GM21786 (cell line): ENCODE data around the gene PSD2.

Experiments
- ATAC-seq: cut with Tn5 transposase; IDR thresholded peaks from one replicate; pipeline ENCODE4 v1.9.1; 2021; ENCODE audit not compliant: unreplicated experiment

Gene PSD2

DNA sequence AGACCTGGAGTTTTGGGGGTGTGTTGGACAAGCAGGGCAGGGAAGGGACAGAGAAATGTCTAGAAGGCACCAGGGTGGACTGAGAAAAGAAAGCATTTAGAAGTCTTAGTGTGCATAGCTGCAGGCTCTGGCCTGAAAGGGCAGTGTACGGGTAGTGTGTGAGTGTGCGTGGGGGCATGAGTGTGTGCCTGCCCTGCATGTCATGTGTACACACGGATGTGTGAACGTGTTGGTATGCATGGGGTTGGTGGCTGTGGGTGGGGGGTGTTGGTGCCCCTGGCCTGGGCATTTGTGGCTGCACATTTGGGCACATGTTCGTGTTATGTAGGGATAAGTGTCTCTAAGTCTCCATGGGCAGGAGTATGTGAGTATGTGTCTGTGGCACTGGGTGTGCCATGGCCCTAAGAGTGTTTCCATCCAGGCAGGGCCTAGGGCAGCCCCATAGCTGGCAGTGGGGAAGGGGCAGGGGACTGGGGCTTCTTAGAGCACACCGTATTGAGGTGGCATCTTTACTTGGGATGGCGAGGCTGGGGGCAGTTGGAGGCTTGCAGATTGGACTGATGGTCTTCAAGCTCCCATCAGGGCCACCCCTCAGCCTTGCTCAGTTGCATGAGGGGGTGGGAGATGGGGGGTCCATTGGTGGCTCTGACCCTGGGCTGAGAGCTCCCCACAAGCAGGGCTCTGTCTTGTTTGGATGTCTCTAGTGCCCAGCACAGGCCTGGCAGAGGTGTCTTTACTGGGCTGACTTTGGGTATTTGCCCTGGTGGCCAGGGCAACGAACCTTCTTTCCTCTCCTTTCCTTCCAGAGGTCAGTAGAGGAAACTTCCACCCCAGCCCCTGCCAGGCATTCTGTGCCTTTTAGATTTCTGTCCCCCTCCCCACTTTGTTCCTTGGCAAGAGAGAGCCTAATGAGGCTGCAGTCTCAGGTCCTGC, 15.0 kb downstream of the PSD2 start:
- ATAC-seq, result no peak

DNA sequence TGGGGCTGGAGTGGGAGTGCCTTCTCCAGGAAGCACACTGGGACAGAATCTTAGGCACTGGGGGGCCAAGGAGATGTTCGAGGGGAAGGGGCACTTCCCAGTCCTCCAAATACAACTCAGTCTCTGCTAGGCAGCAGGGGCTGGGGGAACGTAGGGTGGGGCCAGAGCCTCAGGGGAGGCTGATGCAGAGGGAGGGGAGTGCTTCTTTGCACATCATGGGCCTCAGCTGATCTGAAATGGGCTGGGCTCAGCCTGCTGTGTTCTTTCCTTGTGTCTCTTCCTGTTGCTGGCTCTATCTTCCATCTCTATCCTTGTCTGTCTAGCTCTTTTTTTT, 15.6 kb downstream of the PSD2 start:
- no peak for ATAC-seq

DNA sequence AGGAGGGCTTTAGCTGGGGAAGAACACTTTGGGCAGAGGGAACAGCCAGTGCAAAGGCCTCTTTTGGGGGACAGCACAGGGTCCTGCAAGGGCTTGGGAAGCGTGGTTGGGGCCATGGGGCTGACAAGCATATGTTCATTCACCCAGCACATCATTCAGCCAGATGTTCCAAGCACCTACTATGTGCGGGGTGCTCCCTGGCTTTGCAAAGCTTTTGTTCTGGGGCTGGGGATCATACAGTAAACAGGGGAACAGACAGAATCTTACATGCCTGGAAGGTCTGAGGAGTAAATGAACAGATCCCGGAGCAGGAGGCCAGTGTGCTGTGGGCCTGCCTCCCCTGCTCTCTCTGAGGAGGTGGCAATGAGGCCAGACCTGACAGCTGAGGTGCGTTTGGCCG, 16.7 kb downstream of the PSD2 start:
- ATAC-seq, result no peak

DNA sequence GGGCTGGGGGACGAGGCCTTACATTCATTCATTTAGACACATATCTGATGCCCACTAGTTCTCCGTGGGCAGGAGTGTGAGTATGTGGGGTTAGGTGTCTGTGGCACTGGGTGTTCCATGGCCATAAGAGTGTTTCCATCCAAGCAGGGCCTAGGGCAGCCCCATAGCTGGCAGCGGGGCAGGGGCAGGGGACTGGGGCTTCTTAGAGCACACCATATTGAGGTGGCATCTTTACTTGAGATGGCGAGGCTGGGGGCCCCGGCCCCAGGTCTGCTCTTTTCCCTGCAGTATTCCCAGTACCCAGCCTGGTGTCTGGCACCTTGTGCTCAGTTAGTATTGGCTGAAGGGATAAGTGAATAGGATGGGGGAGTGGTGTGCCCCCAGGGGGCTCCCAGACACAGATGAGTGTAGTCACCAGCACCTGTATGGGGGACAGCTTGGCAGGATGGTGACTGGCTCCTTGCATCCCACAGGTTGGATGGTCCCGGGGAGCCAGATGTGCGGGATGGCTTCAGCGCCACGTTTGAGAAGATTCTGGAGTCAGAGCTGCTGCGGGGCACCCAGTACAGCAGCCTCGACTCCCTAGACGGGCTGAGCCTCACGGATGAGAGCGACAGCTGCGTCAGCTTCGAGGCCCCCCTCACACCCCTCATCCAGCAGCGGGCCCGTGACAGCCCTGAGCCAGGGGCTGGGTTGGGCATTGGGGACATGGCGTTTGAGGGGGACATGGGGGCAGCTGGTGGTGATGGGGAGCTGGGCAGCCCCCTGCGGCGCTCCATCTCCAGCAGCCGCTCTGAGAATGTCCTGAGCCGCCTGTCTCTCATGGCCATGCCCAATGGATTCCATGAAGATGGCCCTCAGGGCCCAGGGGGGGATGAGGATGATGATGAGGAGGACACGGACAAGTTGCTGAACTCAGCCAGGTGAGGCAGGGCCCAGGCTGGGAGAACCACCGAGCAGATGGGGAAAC, 17.5 kb downstream of the PSD2 start:
- no peak for ATAC-seq

DNA sequence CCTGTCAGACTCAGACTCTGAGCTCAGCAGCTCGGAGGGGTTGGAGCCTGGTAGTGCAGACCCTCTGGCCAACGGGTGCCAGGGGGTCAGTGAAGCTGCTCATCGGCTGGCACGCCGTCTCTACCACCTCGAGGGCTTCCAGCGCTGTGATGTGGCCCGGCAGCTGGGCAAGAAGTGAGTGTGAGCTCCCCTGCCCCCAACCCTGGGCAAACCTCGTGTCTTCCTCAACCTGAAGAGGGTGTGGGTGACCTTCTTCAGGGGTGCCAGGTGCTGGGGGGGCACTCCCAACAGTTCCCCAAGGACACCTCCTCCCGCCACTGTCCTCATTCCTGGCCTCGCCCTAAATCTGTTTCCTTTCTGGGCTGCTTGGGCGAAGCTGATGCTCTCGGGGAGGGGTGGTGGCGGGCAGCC, 18.6 kb downstream of the PSD2 start:
- no peak for ATAC-seq

DNA sequence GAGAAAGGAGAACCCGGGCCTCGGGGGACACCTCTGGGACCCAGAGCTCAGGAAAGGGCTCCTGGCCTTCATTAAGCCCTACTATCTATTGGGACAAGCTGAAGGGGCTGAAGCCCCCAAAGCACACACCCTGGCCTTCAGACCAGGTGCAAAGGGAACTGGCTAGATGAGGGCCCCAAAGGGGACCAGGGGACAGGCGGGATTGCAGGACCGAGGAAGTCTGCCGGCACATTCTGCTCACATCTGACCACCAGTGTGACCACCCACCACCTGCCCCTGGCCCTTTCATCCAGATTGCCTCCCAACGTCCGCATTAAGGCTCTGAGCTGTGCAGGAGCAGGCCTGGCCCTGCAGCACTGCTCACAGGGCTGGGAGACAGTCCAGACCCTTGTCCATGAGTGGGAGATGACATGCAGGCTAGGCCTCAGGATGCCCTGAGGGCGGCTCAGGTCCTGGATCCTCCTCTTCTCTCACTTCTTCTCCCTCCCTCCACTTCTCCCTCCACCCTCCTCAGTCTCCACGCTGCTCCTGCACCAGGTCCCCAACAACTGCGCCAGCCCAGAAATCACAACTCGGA, 19.2 kb downstream of the PSD2 start:
- ATAC-seq, result no peak

DNA sequence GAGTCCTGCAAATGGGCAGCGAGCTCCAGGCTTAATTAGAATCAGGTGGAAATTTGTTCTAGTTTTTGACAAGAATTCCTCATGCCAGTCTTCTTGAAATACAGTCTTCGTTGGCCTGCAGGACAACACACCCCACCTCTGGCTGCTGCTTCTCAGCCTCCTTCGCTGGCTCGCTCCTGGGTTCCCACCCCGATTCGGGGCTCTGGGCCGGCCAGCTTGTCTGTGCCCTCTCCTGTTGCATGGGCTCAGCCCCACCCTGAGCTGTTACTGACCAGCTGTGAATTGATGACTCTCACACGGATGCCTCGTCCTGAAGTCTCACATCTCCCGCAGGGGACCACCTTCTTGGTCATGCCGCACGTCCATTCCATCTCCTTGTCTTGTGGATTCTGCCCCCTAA, 21.0 kb downstream of the PSD2 start:
- ATAC-seq, result no peak

DNA sequence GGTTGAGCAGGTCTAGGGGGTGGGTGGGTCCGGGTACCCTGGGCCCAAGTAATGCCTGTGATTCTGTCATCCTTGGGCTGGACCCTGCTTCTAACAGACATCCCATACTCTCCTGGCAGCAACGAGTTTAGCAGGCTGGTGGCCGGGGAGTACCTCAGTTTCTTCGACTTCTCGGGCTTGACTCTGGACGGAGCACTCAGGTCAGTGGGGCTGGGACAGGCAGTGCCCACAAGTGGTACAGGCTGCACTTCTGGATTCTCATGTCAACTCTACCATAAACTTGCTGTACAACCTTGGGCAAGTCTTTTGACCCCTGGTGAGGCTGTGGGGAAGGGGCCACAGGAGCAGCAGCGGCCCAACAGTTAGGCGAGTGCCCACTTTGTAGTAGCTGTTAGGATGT, 21.8 kb downstream of the PSD2 start:
- ATAC-seq, result no peak

DNA sequence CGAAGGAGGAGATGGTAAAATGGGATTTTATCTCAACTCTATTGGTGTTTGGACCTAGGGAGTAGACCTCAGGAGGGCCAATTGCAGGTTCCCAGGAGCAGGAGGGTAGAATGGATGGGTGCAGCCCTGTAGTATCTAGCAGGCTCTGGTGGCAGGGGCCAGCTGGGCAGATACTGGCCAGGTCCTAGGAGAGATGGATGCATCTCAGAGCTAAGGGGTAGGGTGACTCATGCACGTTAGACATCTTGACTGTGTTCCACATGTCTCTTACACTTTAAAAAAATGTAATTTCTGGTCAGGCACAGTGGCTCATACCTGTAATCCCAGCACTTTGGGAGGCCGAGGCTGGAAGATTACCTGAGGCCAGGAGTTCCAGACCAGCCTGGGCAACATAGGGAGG, 22.4 kb downstream of the PSD2 start:
- ATAC-seq, result no peak

DNA sequence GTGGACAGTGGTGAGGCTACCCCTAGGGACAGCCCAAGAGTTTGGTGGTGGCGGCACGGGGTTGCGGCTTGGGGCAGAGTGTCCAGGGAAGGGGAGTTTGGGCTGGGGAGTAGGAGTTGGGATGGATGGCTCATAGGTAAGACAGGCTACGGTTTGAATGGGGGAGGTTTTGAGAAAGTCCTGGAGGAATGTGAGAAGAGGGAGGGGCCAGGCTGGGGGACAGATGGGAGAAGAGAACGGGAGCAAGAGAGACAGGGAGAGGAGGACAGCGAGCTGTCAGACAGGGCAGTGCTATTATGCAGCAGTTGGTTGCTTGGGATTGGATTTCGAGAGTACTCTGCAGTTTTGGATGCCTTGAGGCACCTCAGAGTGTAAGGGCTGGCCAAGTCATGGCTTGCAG, 24.5 kb downstream of the PSD2 start:
- no peak for ATAC-seq

DNA sequence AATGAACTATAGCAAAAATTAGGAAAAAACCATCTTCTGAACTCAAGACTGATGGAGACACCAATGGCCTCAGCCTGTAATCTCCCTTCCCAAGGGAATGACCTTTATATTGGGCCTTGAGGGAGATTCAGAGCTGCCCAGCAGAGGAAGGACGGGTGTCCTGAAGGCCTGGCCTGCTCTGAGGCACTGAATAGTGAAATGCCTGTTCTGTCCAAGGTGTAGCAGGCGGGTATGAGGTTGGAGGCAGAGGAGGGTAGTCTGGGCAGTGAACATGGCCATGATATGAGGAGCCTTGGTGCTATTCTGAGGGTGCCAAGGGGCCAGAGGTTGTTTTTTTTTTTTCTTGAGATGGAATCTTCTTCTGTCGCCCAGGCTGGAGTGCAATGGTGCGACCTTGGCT, 25.0 kb downstream of the PSD2 start:
- no peak for ATAC-seq

DNA sequence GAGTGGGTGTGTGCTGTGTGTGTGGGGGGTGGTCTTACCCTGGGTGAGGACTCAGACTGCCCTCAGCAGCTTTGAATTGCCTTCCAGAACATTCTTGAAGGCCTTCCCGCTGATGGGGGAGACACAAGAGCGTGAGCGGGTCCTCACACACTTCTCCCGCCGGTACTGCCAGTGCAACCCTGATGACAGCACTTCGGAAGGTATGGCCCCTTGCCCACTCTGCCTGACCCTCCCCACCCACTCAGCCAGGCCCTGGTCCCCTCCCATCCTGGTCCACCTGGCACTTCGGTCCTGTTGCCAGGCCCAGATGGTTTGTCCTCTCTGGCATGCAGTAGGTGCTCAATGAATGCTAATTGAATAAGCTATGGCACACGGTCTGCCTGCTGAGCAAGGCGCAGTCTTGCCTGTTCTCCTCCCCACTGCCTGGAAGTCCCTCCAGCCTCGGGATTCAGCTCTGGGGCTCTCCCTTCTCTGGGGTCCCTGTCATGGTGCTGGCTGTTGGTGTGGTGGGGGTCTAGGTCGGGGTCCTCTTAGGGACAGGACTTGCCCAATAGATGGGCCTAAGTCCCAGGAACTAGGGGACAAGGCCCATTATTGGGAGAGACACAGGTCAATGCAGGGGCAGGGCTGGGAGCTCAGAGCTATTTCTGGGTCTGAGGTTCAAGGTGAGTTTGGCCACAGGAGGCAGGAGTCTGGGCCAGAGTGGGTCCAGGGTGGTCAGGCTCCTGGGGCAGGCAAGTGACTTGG, 26.4 kb downstream of the PSD2 start:
- no peak for ATAC-seq

DNA sequence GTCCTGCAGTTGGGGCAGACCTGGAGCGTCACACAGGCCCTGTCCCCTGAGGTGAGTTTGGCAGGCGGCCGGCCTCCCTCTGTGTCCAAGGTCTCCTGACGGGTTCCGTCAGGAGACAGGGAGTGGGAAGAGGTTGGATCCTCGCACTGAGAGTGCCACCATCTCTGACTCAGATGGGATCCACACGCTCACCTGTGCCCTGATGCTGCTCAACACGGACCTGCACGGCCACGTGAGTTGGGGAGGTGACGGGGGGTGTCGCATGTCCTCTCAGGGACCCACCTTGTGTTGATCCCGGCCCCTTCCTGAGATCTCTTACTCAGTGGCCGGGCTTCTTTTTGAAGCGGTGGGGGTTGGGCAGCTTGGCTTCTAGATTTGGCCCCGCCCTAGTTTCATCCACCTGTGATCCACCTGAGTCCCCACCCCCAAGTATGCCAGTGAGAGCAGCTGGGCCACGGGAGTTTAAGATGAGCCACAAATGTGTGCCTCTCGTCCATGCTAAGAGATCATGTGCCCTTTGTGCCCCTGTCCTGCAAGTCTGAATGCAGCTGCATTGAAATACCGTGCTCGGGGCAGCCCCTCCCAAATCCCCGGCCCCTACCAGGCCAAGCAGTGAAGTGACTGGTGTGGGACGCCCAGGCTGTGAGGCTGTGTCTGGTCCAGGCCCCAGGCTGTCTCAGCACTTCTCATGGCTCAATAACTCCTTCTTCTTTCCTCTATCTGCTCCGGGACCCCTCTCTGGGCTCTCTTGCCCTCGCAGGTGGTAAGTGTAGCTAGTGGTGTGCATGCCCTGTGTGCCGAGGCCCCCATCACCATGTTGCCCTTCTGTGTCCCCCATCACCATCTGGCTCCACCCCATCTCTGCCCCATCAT, 27.2 kb downstream of the PSD2 start:
- no peak for ATAC-seq

DNA sequence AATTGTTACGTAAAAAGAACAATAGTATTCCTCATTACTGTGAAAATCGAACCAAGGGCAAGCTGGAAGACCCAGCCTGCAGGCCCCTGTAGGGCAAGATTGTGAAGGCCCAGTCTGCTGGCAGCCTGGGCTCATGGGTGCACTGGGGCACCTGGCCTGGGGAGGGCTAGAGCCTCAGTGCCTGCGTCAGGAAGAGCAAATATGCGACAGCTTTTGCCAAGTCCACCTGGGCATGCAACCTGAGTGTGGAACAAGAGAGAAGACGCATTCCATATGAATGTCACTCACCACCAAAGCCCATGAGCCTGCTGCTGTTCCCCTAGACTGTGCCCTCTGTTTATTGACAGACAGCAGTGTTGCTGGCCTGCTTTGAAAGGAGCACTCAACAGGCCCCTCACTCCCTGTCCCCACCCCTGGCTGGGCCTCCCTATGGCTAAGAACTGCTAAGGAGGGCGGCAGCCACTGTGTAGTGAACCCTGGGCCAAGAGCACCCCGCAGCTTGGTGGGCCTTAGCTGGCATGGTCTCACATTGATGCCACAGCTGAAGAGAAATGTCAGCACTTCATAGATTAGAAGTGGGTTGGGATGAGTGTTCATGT, 28.2 kb downstream of the PSD2 start:
- ATAC-seq, result no peak

DNA sequence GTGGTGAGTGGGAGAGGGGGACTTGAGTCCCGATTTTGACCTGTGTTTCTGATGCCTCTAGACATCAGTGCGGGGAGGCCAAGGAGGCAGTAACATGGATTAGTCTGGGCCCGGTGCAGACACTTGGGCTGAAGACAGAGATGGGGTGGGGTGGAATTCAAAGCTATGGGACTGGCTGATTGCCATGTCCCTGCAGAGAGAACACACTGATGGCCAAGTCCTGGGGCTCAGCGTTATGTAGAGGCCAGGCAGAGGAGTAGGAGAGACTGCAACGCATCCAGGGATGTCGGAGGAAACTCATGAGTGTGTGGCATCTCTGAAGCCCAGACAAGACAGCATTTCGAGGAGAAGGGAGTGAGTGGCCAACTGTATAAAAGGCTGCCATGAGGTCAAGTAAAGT, 30.1 kb downstream of the PSD2 start:
- no peak for ATAC-seq

DNA sequence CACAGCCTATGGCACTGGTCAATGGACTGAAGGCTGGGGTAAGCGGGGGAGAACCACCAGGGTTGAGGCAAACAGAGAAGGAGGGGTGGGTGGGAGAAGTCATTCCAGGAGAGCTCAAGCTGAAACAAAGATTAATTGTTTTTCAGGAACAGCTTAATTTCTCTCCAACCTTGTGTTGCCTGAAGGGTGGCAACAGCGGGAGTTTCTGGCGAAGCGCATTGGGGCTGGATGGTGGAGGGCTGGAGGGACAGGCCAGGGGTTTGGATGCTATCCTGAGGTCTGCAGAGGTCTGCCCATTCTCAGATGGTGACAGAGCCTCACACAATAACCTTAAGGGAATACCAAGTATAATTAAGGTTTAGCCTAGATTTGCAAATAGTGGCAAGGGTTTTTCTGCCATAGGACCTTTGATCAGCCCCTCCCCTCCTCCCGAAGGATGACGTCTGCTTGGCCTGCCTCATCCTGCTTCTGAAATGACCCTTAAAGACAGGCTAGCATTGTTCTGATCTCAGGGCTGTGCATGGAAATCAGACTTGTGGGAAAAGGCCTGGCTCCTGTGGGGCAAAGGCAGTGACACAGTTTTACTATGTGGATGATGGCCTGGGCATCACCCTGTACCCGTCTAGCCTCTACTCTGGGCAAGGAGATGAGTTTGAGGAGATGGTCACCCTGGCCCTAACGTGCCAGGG, 32.7 kb downstream of the PSD2 start:
- ATAC-seq, result no peak

DNA sequence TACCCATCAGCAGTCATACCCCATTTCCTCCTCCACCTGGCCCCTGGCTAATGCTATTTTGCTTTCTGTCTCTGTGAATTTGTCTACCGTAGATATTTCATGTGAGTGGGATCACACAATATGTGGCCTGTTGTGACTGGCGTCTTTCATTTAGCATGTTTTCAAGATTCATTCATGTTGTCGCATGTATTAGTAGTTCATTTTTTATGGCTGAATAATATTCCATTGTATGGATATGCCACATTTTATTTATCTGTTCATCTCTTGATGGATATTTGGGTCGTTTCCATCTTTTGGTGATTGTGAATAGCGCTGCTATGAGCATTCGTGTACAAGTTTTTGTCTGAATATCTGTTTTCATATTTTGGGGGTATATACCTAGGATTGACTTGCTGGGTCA, 33.9 kb downstream of the PSD2 start:
- no peak for ATAC-seq

DNA sequence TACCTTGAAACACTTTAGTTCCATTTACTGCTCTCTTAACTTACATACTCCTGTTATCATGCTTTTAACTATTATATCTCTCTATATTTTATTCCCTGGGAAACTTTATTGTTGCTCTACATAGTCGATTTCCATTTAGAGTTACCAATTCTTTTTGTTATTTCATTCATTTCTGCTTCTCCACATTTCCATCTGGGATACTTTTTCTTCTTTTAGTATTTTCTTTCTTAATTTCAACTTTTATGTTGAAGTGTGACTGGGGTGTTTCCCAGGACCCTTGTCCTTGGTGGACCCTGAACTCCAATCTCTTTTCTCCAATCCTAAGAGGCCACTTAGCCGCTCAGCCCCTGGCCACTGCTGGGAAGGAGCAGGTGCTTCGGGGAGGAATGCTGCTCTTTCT, 36.0 kb downstream of the PSD2 start:
- no peak for ATAC-seq

DNA sequence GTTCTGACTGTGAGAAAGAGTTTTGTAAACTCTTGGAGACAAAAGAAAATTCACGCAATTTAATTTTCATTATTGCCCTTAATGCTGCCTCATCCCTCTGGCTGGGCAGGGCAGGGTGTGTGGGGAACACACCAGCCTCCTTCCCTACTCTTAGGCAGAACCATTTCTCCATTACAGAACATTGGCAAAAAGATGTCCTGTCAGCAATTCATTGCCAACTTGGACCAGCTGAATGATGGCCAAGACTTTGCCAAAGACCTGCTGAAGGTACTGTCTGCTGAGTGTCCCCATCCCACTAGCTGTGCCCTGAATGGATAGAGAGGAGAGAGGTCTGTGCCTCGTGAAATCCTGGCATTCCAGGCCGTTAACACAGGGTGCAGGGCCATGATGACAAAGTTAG, 37.9 kb downstream of the PSD2 start:
- ATAC-seq, result no peak
